ENCODE data around the gene UST.
"Not testable (repeated sequence)": the region's sequence is repeated elsewhere in the genome, so short reads cannot be mapped to it uniquely, and the experiment has no call there.

UST gene

GRCh38 chr6:148735989-148736388 is 10.8 kb upstream of the UST start:
- in situ Hi-C loops (cut with MboI; ENCODE audit: low sequenced_read_pairs), result no loop called here

DNA sequence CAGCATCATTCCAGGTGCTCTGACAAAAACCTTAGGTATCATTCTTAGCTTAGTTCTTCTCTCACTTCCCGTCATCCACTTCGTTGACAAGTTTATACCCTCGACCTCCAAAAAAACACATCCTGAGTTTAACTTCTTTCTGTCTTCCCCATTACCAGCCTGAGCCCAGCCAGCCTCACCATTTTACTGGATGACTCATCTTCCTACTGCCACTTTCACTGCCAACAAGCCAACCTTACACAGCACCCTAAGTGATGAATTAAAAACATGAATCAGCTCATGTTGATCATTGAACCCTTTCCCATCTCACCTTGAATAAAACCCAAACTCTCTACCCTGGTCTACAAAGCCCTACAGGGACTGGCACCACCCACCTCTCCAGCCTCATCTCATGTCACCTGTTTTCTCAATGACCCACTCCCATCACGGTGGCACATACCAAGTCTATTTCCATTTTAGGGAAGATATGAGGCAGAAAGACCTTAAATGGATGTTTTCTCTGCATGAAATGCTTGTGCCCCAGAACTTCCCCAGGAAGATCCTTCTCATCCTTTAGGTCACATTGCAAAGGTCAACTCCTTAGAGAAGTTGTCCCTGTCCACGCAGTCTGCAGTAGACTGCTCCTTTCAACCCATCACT is 9.9 kb upstream of the UST start:
- in situ Hi-C loops (cut with MboI; ENCODE audit: low sequenced_read_pairs), result no loop called here

DNA sequence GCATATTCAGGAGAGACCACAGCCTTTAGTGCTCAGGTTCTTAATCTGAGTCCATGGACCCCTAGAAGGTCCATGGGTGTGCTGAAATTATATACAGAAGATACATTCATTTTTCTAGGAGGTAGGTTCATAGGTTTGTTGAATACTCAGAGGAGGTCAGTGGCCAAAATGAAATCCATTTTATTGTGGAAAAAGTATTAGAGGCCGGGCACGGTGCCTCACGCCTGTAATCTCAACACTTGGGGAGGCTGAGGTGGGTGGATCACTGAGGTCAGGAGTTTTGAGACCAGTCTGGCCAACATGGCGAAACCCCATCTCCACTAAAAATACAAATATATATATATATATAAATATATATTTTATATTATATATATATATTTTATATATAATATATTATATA is 9.0 kb upstream of the UST start:
- in situ Hi-C loops (cut with MboI; ENCODE audit: low sequenced_read_pairs), result no loop called here

DNA sequence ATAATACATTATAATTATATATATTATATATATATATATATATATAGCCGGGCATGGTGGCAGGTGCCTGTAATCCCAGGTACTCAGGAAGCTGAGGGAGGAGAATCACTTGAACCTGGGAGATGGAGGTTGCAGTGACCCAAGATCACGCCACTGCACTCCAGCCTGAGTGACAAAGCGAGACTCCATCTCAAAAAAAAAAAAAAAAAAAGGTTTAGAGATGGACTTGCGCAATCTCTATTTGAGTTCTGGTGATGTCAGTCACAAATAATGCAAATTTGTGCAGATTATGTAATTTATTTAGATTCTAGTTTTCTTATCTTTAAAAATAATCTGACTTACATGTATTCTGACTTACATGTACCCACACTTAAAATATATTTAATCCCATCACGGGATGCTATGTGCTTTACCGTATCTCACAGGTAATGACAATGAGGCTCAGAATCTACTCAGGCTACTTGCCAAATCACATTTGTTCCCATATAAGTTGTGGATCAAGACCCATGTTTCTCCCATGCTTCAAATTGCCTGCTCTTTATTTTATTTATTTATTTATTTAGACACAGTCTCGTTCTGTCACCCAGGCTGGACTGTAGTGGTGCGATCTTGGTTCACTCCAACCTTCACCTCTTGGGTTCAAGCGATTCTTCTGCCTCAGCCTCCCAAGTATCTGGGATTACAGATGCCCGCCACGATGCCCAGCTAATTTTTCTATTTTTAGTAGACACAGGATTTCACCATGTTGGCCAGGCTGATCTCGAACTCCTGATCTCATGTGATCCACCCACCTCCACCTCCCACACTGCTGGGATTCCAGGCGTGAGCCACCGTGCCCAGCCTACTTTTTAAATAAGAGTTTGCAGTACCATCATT is 7.6 kb upstream of the UST start:
- in situ Hi-C loops (cut with MboI; ENCODE audit: low sequenced_read_pairs), result no loop called here

- in situ Hi-C loops (cut with MboI; ENCODE audit: low sequenced_read_pairs), result no loop called here
These were observed 7.1 kb upstream of the UST start for GRCh38 chr6:148739822-148740128.

DNA sequence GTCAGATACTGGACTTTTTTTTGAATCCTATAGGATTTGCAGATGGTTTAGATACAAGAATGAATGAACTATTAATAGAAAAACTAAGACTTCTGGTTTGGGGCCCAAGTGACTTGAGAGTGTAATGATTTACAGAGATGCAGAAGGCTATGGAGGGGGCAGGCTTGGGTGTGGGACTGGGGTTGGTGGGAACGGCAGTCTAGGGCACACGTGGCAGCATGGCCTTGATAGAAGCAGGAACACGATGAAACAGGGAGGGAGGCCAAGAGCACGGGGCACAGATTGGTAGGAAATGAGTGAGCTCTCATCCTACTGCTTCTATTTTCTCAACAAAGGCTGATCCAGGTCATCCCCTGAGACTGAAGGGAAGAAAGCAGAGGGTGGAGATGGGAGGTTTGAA is 3.4 kb upstream of the UST start:
- in situ Hi-C loops (cut with MboI; ENCODE audit: low sequenced_read_pairs), result no loop called here

DNA sequence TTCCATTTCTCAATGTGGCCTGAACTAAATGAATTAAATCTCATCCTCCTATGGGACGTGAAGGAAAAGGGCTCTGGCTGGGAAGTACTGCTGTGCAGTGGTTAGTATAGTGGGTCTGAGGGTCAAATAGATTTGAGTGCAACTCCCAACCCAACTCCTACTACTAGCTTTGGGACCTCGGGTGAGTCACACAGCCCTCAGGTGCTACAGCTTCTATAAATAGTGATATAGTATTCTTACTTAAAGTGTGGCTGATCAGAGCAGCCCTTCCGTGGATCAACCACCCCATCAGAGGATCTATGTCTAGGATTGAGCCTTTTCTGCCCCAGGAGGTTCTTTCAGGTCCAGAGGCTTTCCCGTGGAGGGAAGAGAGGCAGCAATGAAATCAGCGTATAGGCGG is 904 bp upstream of the UST start:
- in situ Hi-C loops (cut with MboI; ENCODE audit: low sequenced_read_pairs), result no loop called here

DNA sequence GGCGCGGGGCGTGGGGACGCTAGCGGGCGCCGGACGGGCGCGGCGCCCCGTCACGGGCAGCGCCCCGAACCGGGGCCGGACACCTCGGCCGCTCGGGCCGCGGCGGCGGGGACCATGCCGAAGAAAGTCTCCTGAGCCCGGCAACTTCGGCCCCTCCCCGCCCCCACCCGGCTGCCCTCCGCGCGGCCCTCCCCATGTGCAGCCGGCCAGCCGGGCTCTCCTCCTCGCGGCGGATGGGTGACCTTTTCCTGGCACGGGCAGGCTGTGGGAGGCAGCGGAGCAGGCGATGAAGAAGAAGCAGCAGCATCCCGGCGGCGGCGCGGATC is 278 bp downstream of the UST start:
- in situ Hi-C loops (cut with MboI; ENCODE audit: low sequenced_read_pairs), result no loop called here

DNA sequence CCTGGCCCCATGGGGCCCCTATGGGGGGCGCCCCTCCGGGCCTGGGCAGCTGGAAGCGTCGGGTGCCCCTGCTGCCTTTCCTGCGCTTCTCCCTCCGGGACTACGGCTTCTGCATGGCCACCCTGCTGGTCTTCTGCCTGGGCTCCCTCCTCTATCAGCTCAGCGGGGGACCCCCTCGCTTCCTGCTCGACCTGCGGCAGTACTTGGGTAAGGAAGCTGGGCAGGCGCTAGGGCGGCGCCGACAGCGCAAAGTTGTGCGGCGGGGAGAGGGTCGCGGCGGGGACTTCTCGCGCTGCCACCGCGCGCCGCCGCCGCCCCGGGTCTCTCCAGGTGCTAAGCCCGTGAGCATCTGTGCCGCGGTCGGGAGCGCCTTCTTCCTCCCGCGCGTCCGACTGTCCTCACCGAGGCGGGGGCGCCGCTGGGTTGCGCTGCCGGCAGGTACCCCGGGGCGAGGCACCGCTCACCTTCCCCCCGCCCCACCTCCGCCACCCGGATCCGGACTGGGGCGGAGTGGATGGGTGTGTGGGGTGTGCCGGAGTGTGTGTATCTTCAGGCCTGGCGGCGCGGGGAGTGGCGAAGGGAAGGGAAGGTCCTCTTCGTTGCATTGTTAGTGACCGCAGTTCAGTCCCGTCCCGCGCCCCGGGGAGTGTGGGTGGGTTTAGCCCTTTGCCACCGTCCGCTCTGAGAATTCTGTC is 788 bp downstream of the UST start:
- in situ Hi-C loops (cut with MboI; ENCODE audit: low sequenced_read_pairs), result no loop called here

DNA sequence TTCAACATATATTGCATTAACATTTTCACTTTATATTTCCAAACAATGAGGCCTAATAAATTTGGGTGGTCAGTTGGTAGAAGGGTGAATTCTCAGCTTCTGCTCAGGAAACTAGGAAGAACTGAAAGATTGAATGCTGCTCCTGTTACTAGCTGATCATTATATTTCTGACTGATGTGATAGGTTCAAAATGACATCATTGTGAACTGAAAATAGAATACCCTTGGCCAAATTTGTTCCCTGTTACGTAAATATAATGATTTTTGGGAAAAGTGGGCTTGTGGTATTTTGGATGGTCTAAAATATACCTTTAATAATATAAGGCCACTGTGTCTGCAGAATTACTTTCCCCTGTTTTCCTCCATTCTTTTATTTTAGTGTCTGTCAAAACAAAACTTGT is 2.8 kb downstream of the UST start:
- in situ Hi-C loops (cut with MboI; ENCODE audit: low sequenced_read_pairs), result no loop called here

DNA sequence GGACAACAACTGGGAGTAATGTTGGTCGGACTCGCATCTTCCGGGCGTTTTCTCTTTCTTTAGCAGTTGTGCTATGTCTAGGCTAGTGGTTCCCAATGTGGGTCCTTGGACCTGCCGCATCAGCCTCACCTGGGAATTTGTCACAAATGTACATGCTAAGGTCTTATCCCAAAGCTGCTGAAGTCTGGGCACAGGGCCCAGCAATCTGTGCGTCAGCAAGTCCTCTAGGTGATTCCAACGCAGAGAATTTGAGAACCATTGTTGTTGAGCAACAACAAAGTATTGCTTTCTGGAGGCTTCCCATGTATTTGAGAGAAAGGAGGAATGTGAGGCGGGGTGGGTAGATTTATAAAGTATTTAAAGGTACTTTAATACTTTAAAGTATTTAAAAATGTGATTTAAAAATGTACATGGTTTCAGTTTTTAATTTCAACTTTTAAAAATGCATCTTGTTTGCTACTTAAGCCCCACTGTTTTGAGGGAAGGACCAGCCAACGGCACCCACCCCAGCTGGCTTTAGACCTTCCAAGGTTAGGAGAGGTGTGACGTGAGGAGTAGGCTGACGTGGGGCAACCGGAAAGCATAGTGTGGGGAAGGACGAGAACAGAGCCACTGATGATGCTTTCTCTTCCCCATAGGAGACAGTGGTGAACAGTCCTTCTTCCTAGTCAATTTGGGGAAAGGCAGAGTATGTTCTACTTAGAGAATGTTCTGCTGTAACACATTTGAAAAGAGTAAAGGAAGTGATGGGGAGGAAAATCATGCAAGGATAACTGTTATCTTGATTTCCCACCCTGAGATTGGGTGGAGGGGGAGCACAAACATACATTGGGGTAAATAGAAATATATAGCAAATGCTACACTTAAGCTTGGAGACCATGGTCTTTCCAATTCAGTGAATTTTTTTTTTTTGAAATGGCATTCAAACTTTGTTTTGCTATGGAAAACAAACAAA is 4.3 kb downstream of the UST start:
- in situ Hi-C loops (cut with MboI; ENCODE audit: low sequenced_read_pairs), result no loop called here

GRCh38 chr6:148751793-148752170 is 5.0 kb downstream of the UST start:
- in situ Hi-C loops (cut with MboI; ENCODE audit: low sequenced_read_pairs), result no loop called here

GRCh38 chr6:148755379-148755778 is 8.5 kb downstream of the UST start:
- in situ Hi-C loops (cut with MboI; ENCODE audit: low sequenced_read_pairs), result not testable (repeated sequence)

DNA sequence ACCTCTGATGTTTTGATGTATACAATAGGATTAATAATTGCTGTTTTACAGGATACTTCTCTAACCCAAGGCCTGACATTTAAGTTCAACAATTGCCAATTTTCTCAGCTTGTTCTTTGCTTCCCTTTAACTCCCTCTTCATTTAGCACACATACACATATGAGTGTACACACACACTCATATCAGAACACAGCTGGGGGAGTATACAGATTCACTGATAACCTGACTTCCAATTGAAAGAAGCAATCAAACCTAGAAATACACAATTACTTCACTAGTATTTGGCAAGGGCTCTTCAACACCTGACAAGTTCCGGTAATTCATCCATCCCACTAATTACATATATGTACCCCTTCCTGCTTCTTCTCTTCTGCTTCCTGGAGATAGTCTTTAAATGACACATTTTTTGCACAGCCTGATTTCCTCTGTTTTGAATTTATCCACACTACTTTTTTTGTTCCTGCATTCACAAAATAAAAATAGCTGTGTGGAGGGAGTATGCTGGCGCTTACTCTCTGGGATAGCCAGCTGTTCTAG is 11.2 kb downstream of the UST start:
- in situ Hi-C loops (cut with MboI; ENCODE audit: low sequenced_read_pairs), result no loop called here

DNA sequence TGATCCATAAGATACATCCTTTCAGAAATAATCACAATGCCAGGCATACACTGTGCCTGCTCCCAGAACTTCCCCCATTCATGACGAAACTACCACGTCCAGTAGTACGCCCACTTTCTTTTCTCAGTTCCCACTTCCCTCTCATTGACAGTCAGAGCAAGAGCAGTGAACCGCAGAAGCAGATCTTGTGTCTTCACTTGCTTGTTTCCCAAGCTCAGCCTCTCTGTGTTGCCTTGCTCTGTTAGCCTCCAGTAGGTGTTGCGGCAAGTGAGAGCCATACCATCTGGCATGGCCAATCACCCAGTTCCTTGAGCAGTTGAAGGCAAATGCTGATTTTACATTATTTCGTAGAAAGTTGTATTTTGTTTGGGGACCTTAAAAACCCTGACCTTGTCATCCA is 11.7 kb downstream of the UST start:
- in situ Hi-C loops (cut with MboI; ENCODE audit: low sequenced_read_pairs), result no loop called here

DNA sequence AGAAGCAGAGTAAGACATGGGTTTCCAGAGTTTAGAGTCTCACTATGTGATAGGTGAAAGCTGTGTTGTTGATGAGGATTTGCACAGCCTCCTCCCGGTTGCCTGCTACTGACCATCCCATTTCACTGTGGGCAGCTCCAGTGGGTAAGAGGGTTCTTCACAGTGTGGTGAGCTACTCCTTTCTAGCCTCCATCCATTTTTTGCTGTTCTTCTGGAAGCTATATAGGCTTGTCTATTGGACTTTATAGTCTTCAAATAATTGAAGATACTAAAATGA is 13.4 kb downstream of the UST start:
- in situ Hi-C loops (cut with MboI; ENCODE audit: low sequenced_read_pairs), result no loop called here

- in situ Hi-C loops (cut with MboI; ENCODE audit: low sequenced_read_pairs), result no loop called here
These were observed 14.0 kb downstream of the UST start for GRCh38 chr6:148760568-148761526.

DNA sequence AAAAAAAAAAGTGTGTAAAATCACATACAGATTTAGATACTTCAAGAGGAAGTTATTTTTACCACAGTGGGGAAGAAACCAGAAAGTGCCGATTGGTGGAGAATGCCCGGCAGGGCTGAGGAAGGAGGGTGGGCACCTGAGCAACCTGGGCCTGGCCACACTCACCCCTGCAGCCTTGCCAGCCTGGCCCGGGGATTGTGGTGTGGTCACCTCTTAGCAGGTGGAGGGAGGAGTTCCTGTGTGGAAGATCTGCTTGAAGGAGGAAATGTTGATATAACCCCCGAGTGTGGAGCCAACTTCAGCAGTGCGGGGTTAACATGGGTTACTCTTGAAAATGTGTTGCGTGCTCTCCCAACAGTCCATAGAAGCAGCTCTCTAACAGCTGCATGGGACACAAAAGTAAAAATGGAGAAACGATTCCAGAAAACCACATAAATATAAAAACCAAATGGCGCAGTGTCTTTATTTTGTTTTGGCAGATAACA is 14.7 kb downstream of the UST start:
- in situ Hi-C loops (cut with MboI; ENCODE audit: low sequenced_read_pairs), result no loop called here

DNA sequence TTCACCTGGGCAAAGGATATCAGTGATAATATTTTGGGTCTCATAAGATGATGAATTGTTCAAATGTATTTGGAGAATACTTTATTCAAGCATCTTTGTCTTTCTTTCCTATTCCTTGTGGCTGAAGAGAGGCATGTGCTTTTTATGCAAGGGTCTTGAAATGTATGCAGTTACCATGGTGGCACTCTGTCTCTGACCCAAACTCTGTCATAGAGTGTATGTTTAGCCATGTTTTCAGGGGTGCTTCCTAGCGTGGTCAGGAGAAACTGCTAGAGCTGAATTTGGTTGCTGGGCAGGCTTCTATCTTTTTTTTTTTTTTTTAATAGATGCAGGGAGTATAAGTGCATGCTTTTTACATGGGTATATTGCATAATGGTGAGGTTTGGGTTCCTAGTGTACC is 15.4 kb downstream of the UST start:
- in situ Hi-C loops (cut with MboI; ENCODE audit: low sequenced_read_pairs), result no loop called here
